Epithelial cell of prostate (primary cell): ENCODE results near the gene TNS3.
A peak's percentile ranks its signal among the peaks of the same experiment; 100 is the strongest.

Source experiments
- DNase-seq: peaks from one replicate; pipeline ENCODE4 v3.0.0-alpha.2; 2011; ENCODE audit warnings: low read depth, low spot score
- H3K27ac ChIP-seq: fragments of 450-650 bp; 2 replicates; pipeline ENCODE4 v1.5.1; 2017; ENCODE audit warnings: mild to moderate bottlenecking

TNS3 gene

GRCh38 chr7:47361746-47362215, 220.1 kb downstream of the TNS3 start:
- no peak overlapping the region for H3K27ac ChIP-seq
- peak; percentile 78 for DNase-seq

GRCh38 chr7:47361236-47361635, 220.7 kb downstream of the TNS3 start:
- no peak for DNase-seq

GRCh38 chr7:47360301-47360900, 221.5 kb downstream of the TNS3 start:
- no peak for DNase-seq
- no peak overlapping the region for H3K27ac ChIP-seq

More at GRCh38 chr7:47361236-47361635, 220.7 kb downstream of the TNS3 start:
- no peak overlapping the region for H3K27ac ChIP-seq

GRCh38 chr7:47358944-47359588, 222.8 kb downstream of the TNS3 start:
- H3K27ac ChIP-seq = no peak overlapping the region
- DNase-seq = no peak

- no peak overlapping the region for H3K27ac ChIP-seq
- no peak for DNase-seq
Observed at GRCh38 chr7:47358357-47358756, 223.6 kb downstream of the TNS3 start.

- DNase-seq = no peak
- H3K27ac ChIP-seq = no peak overlapping the region
Observed at GRCh38 chr7:47357863-47358262, 224.0 kb downstream of the TNS3 start.

- no peak overlapping the region for H3K27ac ChIP-seq
- DNase-seq = no peak
Observed at GRCh38 chr7:47357361-47357760, 224.6 kb downstream of the TNS3 start.

DNA sequence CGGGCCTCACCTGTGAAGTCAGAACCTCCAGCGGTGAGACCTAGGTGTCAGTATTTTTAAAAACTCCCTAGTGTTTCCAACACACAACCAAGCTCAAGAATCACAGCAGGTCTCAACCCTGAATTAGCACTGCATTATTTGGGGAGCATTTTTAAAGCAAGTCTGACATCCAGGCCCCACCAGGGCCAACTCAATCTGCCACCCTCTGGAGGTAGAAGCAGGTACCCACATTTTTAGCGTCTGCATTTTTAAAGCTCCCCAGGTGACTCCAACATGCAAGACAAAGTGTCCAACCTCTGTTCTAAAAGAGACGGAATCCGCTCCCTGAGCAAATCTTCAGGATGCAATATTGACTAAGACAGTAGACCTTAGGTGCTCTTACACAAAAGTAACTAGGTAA, 225.7 kb downstream of the TNS3 start:
- DNase-seq = no peak
- no peak overlapping the region for H3K27ac ChIP-seq

DNA sequence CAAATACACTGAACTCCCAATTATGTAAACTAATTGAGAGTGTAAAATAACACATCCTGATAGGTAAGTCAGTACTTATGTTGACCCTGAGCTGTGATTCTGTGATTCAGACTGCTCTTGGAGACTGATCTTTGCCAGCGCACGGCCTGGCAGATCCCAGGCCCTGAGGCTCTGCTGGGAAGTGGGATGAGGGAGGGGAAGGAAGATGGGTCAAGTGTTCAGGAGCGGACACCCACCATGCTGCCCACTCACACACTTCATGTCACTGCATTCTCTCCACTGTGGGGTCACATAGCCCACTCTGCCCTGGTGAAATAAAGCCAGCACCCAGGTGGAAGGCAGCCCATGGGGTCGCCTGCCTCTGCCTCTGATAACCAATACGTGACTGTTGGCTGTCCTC, 226.2 kb downstream of the TNS3 start:
- DNase-seq = no peak
- H3K27ac ChIP-seq = no peak overlapping the region

GRCh38 chr7:47354831-47355541, 226.9 kb downstream of the TNS3 start:
- no peak overlapping the region for H3K27ac ChIP-seq
- no peak for DNase-seq

DNA sequence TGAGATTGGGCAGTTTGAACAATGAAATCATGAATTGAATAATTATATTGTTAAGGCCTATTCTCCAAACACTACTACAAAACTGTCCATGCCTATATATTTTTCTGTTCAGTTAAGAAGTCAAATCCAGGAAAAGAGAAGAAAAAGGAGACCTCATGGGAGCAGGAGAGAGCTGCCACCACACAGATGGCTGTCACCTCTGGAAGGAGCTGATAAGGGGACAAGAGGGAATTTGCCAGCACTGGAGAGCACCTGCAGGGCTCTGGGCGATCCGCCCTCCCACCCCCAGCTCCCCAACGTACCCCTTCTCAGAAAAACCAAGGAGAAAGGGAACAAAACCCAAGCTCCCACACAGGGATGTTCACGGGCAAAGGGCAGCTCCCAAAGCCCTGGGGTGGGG, 227.8 kb downstream of the TNS3 start:
- no peak for DNase-seq
- no peak overlapping the region for H3K27ac ChIP-seq

GRCh38 chr7:47352394-47352968, 229.4 kb downstream of the TNS3 start:
- H3K27ac ChIP-seq = no peak overlapping the region
- no peak for DNase-seq

- no peak for DNase-seq
- H3K27ac ChIP-seq = no peak overlapping the region
Observed at GRCh38 chr7:47351233-47352154, 230.4 kb downstream of the TNS3 start.

DNA sequence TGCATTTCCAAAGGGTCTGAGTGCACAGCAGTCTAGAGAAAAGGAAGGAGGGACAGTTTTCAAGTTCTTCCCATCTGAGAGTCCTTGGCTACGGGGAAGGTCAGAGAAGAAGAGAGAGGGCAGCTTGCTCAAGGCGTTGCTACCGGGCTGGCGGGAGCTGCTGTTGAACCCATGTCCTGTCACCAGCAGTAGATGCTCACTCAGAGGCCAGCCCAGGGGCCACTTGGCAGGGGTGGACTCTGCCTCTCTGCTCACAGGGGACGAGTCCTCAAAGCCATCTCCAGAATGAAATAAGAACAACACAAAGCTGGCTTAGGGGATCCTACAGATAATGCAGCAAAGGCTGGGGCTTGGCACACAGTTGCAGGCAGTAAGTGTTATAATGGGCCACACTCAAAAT, 231.5 kb downstream of the TNS3 start:
- no peak for DNase-seq

DNA sequence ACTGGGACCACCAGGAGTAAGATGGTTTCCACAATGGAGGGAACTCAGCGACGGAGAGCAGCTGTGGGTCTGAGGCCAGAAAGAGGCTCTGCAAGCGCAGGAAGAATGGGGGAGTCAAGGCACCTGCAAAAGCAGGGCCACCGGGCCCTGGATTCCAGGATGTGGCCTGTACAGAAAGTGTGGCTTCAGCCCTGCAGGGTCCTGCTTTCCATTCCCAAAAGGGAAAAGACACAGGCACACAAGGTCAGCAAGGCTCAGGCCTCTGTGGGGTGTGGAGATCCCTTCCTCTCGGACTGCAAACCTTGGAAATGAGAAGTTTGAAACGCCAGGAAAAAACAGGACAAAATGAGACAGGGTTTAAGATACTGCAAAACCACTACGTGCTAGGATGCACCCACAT, 232.5 kb downstream of the TNS3 start:
- no peak overlapping the region for H3K27ac ChIP-seq
- no peak for DNase-seq

More for the DNA sequence above, 231.5 kb downstream of the TNS3 start:
- H3K27ac ChIP-seq = no peak overlapping the region

- no peak overlapping the region for H3K27ac ChIP-seq
- no peak for DNase-seq
Observed at GRCh38 chr7:47347816-47348385, 234.0 kb downstream of the TNS3 start.

DNA sequence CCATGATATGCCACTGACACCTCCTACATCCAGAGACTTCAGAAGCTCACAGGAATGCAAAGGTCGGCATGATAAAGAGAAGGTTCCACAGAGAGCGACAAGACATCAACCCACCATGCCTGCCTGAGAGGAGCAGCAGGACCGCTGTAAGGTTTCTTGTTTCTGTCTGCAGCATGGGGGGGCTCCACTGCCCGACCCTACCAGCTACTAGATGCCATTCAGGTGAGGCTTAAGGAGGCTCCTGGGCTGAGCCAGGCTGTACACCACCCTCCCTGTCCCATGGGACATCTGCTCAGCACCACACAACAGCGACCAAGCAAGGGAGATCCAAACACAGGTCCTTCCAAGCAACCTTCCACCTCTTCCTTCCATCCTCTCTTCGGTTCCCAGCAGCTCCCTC, 234.6 kb downstream of the TNS3 start:
- no peak overlapping the region for H3K27ac ChIP-seq
- DNase-seq = no peak

- H3K27ac ChIP-seq = no peak overlapping the region
- no peak for DNase-seq
Observed at GRCh38 chr7:47346377-47346914, 235.5 kb downstream of the TNS3 start.

DNA sequence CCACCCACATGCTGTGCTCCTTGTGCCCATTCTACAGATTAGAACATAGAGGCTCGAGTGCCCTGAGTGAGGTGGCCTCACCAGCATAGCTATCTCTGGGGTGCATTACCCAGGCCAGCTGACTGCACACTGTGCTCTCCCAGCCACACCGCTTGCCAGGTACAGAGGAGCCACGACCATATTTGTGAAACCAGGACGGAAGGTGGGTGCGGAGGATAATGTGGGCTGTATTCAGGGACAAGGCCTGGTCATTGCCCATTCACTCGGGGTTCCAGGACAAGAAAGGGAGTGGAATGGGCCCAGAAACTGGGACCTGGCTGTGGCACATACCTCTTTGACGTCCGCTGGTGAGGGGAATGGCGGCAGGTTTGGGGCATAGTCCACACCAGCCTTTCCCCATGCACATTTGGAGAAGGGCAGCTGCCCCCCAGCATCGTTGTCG, 236.0 kb downstream of the TNS3 start:
- no peak for DNase-seq
- H3K27ac ChIP-seq = no peak overlapping the region
